GM12878 (cell line): ENCODE measurements around the gene FAM120A. TPM values are rescaled to one million over a fixed set of nuclear protein-coding genes. Genes with fewer than 3 reads are reported as not detected.

ENCODE experiments used
- CHD2 ChIP-seq: IDR thresholded peaks from 2 replicates; pipeline ENCODE4 v1.6.1; 2011; ENCODE audit warnings: low read depth, low read length, improper control_type of control experiment, borderline replicate concordance
- FOS ChIP-seq: IDR thresholded peaks from 3 replicates; pipeline ENCODE4 v1.6.1; 2011; ENCODE audit warnings: borderline replicate concordance; ENCODE audit not compliant: insufficient read length; ENCODE audit errors: extremely low read depth
- GABPA ChIP-seq: IDR thresholded peaks from 2 replicates; pipeline ENCODE4 v1.6.1; 2014; ENCODE audit warnings: antibody characterized with exemption, low read depth, mild to moderate bottlenecking, inconsistent platforms
- GATAD2B ChIP-seq: fragments of 450-650 bp; conservative IDR thresholded peaks from 2 replicates; pipeline ENCODE4 v1.6.1; 2017; ENCODE audit warnings: low read depth, mild to moderate bottlenecking, moderate library complexity
- IKZF1 ChIP-seq: fragments of 450-650 bp; conservative IDR thresholded peaks from 2 replicates; pipeline ENCODE4 v1.6.1; 2017; ENCODE audit warnings: antibody characterized with exemption, mild to moderate bottlenecking
- IKZF2 ChIP-seq, 2 experiments: fragments of 450-650 bp; IDR thresholded peaks; 2 replicates each; pipeline ENCODE4 v1.6.1; 2017; ENCODE audit warnings: mild to moderate bottlenecking in 2 of 2, moderate library complexity in 2 of 2
- JUNB ChIP-seq: IDR thresholded peaks from 2 replicates; pipeline ENCODE4 v1.6.1; 2016; ENCODE audit warnings: antibody characterized with exemption, mild to moderate bottlenecking
- MEF2A ChIP-seq: IDR thresholded peaks from 2 replicates; pipeline ENCODE4 v1.6.1; 2011; ENCODE audit warnings: low read depth, mild to moderate bottlenecking, low read length, moderate library complexity; ENCODE audit not compliant: insufficient read depth
- MXI1 ChIP-seq: fragments of 150-350 bp; IDR thresholded peaks from 2 replicates; pipeline ENCODE4 v1.6.1; 2011; ENCODE audit warnings: low read depth, mild to moderate bottlenecking, inconsistent platforms, low read length, improper control_type of control experiment
- NBN ChIP-seq: fragments of 450-650 bp; IDR thresholded peaks from 2 replicates; pipeline ENCODE4 v1.6.1; 2016
- NR2C1 ChIP-seq: fragments of 450-650 bp; IDR thresholded peaks from 2 replicates; pipeline ENCODE4 v1.6.1; 2017; ENCODE audit warnings: antibody characterized with exemption, mild to moderate bottlenecking, moderate library complexity
- NRF1 ChIP-seq: conservative IDR thresholded peaks from 2 replicates; pipeline ENCODE4 v1.6.1; 2011; ENCODE audit warnings: mild to moderate bottlenecking, low read depth, low read length, improper control_type of control experiment
- RFX5 ChIP-seq: IDR thresholded peaks from 2 replicates; pipeline ENCODE4 v1.6.1; 2011; ENCODE audit warnings: low read depth, low read length, improper control_type of control experiment
- SMARCA5 ChIP-seq: fragments of 450-650 bp; IDR thresholded peaks from 2 replicates; pipeline ENCODE4 v1.6.1; 2017; ENCODE audit warnings: mild to moderate bottlenecking
- SPI1 ChIP-seq: IDR thresholded peaks from 2 replicates; pipeline ENCODE4 v1.6.1; 2011; ENCODE audit warnings: low read depth, mild to moderate bottlenecking, low read length, moderate library complexity, borderline replicate concordance; ENCODE audit not compliant: insufficient read depth
- ZZZ3 ChIP-seq: IDR thresholded peaks from 2 replicates; pipeline ENCODE4 v1.6.1; 2011; ENCODE audit warnings: low read depth; ENCODE audit not compliant: control insufficient read depth, insufficient read length
- polyA plus RNA-seq, 11 experiments: library from polyadenylated mRNA; depleted of rRNA in 4 of 11; unstranded in 6 of 11; stranded (reverse) in 5 of 11; fragments of >200 nt; fragmentation: Nextera tagmentation in 4 of 11; fragmentation: Illumina TruSeq in 1 of 11; extraction: Ambion mirVana in 4 of 11; extraction: Trizol in 1 of 11; gene quantifications; 1 replicate in 1 of 11; 2 replicates in 10 of 11; pipeline versions ENCODE4 v1.2.1 to v1.2.3, GENCODE V29; 2011 to 2016; ENCODE audit warnings: inconsistent platforms in 2 of 11, missing spikeins in 2 of 11, low read depth in 1 of 11
- total RNA-seq, 4 experiments: library from RNA; depleted of rRNA in 3 of 4; stranded (reverse); fragments of >200 nt in 3 of 4; fragmentation: Illumina TruSeq in 1 of 4; extraction: Trizol in 1 of 4; gene quantifications; 2 replicates each; pipeline versions ENCODE4 v1.2.1 to v1.2.3, GENCODE V29; 2013 to 2021
- TF ChIP-seq, protein P1 (sequence below): fragments of 450-650 bp; IDR thresholded peaks from 2 replicates; pipeline ENCODE4 v1.6.1; 2016; ENCODE audit warnings: mild to moderate bottlenecking, moderate library complexity, borderline replicate concordance
- TF ChIP-seq, protein P2 (sequence below): IDR thresholded peaks from 2 replicates; pipeline ENCODE4 v1.6.1; 2012; ENCODE audit warnings: low read depth, low read length, improper control_type of control experiment
- TF ChIP-seq, protein P3 (sequence below): fragments of 450-650 bp; IDR thresholded peaks from 2 replicates; pipeline ENCODE4 v1.6.1; 2016; ENCODE audit warnings: mild to moderate bottlenecking
- TF ChIP-seq, protein P4 (sequence below): IDR thresholded peaks from 2 replicates; pipeline ENCODE4 v1.6.1; 2012; ENCODE audit warnings: low read depth, low read length, improper control_type of control experiment
- TF ChIP-seq, protein P5 (sequence below): fragments of 150-350 bp; IDR thresholded peaks from 2 replicates; pipeline ENCODE4 v1.6.1; 2014; ENCODE audit warnings: mild to moderate bottlenecking, low read depth, low read length

Gene FAM120A
- total and polyA plus RNA-seq, 10 of the 15 experiments (the other 5 are each of a cell fraction or from before 2014, with no cell fraction given), result 13.1 to 89.6 (median 52.5) TPM

DNA sequence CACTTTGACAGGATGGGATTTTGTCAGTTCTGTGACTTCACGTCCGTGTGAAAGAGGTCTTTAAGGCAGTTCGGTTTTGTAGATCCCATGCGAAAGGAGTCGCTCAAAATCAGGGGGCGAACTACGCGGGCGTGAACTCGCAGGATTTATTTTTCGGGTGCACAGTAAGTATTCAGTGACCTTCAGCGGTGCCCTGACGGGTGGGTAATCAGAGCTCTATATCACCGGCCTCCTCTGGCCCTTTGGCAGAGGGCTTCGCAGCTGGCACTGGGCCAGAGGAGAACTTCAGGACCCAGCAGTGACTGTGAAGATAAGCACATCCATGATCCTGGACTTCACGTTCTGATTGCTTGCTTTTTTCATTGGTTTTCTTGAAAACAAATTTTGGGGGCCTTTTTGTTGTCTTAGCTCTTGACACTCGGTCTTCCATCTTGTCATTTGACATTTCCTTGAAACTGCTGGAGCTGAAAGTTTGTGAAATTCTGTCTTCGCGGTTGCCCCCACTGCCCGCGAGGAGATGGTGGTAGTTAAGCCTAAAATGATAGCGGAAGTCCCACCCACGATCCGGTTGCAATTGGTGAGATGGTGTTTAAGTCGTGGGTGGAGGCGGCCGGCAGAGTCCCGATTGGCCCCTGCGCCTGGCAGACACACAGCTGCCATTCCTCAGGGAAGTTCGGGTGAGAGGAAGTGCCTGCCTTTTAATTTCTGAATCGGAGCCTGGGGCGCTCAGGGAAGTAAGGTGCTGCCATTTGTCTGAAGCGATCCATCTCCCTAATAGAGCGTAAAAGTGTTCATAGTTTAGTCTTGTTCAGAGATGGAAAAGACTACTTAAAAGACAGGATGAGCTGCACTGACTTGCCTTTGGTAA is 1.8 kb downstream of the FAM120A start, which contains the start of gene FAM120AOS (continued):
- TF ChIP-seq, protein P1, sequence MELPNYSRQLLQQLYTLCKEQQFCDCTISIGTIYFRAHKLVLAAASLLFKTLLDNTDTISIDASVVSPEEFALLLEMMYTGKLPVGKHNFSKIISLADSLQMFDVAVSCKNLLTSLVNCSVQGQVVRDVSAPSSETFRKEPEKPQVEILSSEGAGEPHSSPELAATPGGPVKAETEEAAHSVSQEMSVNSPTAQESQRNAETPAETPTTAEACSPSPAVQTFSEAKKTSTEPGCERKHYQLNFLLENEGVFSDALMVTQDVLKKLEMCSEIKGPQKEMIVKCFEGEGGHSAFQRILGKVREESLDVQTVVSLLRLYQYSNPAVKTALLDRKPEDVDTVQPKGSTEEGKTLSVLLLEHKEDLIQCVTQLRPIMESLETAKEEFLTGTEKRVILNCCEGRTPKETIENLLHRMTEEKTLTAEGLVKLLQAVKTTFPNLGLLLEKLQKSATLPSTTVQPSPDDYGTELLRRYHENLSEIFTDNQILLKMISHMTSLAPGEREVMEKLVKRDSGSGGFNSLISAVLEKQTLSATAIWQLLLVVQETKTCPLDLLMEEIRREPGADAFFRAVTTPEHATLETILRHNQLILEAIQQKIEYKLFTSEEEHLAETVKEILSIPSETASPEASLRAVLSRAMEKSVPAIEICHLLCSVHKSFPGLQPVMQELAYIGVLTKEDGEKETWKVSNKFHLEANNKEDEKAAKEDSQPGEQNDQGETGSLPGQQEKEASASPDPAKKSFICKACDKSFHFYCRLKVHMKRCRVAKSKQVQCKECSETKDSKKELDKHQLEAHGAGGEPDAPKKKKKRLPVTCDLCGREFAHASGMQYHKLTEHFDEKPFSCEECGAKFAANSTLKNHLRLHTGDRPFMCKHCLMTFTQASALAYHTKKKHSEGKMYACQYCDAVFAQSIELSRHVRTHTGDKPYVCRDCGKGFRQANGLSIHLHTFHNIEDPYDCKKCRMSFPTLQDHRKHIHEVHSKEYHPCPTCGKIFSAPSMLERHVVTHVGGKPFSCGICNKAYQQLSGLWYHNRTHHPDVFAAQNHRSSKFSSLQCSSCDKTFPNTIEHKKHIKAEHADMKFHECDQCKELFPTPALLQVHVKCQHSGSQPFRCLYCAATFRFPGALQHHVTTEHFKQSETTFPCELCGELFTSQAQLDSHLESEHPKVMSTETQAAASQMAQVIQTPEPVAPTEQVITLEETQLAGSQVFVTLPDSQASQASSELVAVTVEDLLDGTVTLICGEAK, result peak; percentile 91
- TF ChIP-seq SMARCA5 (no peak), MEF2A (no peak), RFX5 (0 out of 2 replicates have a peak, but pooled peaks have one; percentile 11), IKZF1 (peak; percentile 78), JUNB (no peak), ZZZ3 (no peak), NR2C1 (no peak; the same call in 1 of the 2 replicates), NRF1 (peak; percentile 25; the same call in 1 of the 2 replicates), SPI1 (peak; percentile 90), NBN (0 out of 2 replicates have a peak, but pooled peaks have one; percentile 46), FOS (peak; percentile 35), GABPA (peak; percentile 92), IKZF2 (IDR thresholded peaks at IDR 0.05) (peak; percentile 53 to 75), MXI1 (peak; percentile 89), GATAD2B (no peak), CHD2 (peak; percentile 93)
- TF ChIP-seq, protein P2, sequence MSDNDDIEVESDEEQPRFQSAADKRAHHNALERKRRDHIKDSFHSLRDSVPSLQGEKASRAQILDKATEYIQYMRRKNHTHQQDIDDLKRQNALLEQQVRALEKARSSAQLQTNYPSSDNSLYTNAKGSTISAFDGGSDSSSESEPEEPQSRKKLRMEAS, result peak; percentile 48; the same call in 1 of the 2 replicates
- TF ChIP-seq, protein P3, sequence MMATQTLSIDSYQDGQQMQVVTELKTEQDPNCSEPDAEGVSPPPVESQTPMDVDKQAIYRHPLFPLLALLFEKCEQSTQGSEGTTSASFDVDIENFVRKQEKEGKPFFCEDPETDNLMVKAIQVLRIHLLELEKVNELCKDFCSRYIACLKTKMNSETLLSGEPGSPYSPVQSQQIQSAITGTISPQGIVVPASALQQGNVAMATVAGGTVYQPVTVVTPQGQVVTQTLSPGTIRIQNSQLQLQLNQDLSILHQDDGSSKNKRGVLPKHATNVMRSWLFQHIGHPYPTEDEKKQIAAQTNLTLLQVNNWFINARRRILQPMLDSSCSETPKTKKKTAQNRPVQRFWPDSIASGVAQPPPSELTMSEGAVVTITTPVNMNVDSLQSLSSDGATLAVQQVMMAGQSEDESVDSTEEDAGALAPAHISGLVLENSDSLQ, result peak; percentile 98
- TF ChIP-seq, protein P4, sequence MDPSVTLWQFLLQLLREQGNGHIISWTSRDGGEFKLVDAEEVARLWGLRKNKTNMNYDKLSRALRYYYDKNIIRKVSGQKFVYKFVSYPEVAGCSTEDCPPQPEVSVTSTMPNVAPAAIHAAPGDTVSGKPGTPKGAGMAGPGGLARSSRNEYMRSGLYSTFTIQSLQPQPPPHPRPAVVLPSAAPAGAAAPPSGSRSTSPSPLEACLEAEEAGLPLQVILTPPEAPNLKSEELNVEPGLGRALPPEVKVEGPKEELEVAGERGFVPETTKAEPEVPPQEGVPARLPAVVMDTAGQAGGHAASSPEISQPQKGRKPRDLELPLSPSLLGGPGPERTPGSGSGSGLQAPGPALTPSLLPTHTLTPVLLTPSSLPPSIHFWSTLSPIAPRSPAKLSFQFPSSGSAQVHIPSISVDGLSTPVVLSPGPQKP, result peak; percentile 72
- TF ChIP-seq, protein P5, sequence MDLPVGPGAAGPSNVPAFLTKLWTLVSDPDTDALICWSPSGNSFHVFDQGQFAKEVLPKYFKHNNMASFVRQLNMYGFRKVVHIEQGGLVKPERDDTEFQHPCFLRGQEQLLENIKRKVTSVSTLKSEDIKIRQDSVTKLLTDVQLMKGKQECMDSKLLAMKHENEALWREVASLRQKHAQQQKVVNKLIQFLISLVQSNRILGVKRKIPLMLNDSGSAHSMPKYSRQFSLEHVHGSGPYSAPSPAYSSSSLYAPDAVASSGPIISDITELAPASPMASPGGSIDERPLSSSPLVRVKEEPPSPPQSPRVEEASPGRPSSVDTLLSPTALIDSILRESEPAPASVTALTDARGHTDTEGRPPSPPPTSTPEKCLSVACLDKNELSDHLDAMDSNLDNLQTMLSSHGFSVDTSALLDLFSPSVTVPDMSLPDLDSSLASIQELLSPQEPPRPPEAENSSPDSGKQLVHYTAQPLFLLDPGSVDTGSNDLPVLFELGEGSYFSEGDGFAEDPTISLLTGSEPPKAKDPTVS, result no peak
